OCI-LY7 (cell line): ENCODE results near the gene INSYN2B. TPM values are rescaled to one million over a fixed set of nuclear protein-coding genes. Genes with fewer than 3 reads are reported as not detected.

Experiments used
- BruUV-seq: library from RNA; stranded (reverse); fragments of 400-500 nt; replicated peaks from 2 replicates; lab custom pipeline; 2021; lab: Mats Ljungman, UMichigan
- CTCF ChIA-PET: fragments of 300-600 bp; sonication (Branson Sonifier 250); formaldehyde crosslinking; loops from one replicate; lab custom pipeline; 2022; ENCODE audit warnings: antibody characterized with exemption; ENCODE audit not compliant: unreplicated experiment; lab: Charles Lee
- POLR2A ChIA-PET: fragments of 300-600 bp; sonication (Branson Sonifier 250); formaldehyde crosslinking; loops from one replicate; lab custom pipeline; 2022; ENCODE audit warnings: antibody characterized with exemption; lab: Charles Lee
- DNase-seq: peaks from one replicate; pipeline ENCODE4 v3.0.0-alpha.2; 2015; ENCODE audit warnings: low spot score
- H2AFZ ChIP-seq: fragments of 200-600 bp; sonication (generic), shearing (Covaris generic); 2 replicates; pipeline ENCODE4 v1.6.1; 2014; ENCODE audit warnings: mild to moderate bottlenecking, antibody characterized with exemption, low read length, moderate library complexity
- H3K27ac ChIP-seq: fragments of 200-600 bp; sonication (generic); 2 replicates; pipeline ENCODE4 v1.5.1; 2014; ENCODE audit warnings: mixed run types, low read depth, mild to moderate bottlenecking, moderate library complexity, low read length, inconsistent platforms; ENCODE audit not compliant: poor library complexity, severe bottlenecking
- H3K36me3 ChIP-seq: fragments of 200-600 bp; sonication (generic); 2 replicates; pipeline ENCODE4 v1.6.1; 2014; ENCODE audit warnings: mild to moderate bottlenecking, antibody characterized with exemption, low read length, moderate library complexity, mixed read lengths; ENCODE audit not compliant: insufficient read depth
- H3K4me1 ChIP-seq: fragments of 200-600 bp; sonication (generic); 2 replicates; pipeline ENCODE4 v1.5.1; 2014; ENCODE audit warnings: mild to moderate bottlenecking, low read length; ENCODE audit not compliant: insufficient read depth, poor library complexity, severe bottlenecking
- H3K4me2 ChIP-seq: fragments of 200-600 bp; sonication (generic); 2 replicates; pipeline ENCODE4 v1.6.1; 2014; ENCODE audit warnings: mild to moderate bottlenecking, low read length
- H3K4me3 ChIP-seq: fragments of 200-600 bp; sonication (generic); 2 replicates; pipeline ENCODE4 v1.5.1; 2014; ENCODE audit warnings: mild to moderate bottlenecking, low read depth, low read length; ENCODE audit not compliant: poor library complexity, severe bottlenecking
- H3K79me2 ChIP-seq: fragments of 200-600 bp; sonication (generic); 2 replicates; pipeline ENCODE4 v1.6.1; 2016; ENCODE audit warnings: low read depth, mild to moderate bottlenecking, low read length, moderate library complexity, mixed read lengths; ENCODE audit not compliant: insufficient read depth
- H3K9me2 ChIP-seq: fragments of 200-600 bp; sonication (generic); 2 replicates; pipeline ENCODE4 v1.6.1; 2016; ENCODE audit warnings: mild to moderate bottlenecking, low read length, mixed read lengths; ENCODE audit not compliant: insufficient read depth
- H3K9me3 ChIP-seq: fragments of 200-600 bp; sonication (generic); 2 replicates; pipeline ENCODE4 v1.6.1; 2014; ENCODE audit warnings: mild to moderate bottlenecking, mixed run types, low read length, mixed read lengths
- H4K20me1 ChIP-seq: fragments of 200-600 bp; sonication (generic); 2 replicates; pipeline ENCODE4 v1.6.1; 2014; ENCODE audit warnings: mild to moderate bottlenecking, antibody characterized with exemption, low read length, moderate library complexity, mixed read lengths; ENCODE audit not compliant: insufficient read depth
- EZH2phosphoT487 ChIP-seq: fragments of 200-600 bp; sonication (generic); IDR thresholded peaks from 2 replicates; pipeline ENCODE4 v1.6.1; 2018; ENCODE audit warnings: low read depth, borderline replicate concordance, mild to moderate bottlenecking, mixed run types, antibody characterized with exemption, low read length, moderate library complexity, mixed read lengths
- intact Hi-C: fragments of 100-400 bp; cut with micrococcal nuclease; formaldehyde crosslinking; loops from one replicate; pipeline ENCODE4 v1.10.0; 2022; ENCODE audit not compliant: unreplicated experiment
- total RNA-seq, 2 experiments: library from RNA; depleted of rRNA in 1 of 2; stranded (reverse); fragments of >200 nt in 1 of 2; shearing (Covaris generic) in 1 of 2; gene quantifications; 2 replicates each; pipeline ENCODE4 v1.2.3, GENCODE V29; 2014 to 2022
- TF ChIP-seq, protein P1 (sequence below): fragments of 200-600 bp; sonication (generic); conservative IDR thresholded peaks from 2 replicates; pipeline ENCODE4 v1.5.1; 2014; ENCODE audit warnings: mild to moderate bottlenecking, antibody characterized with exemption, low read length, moderate library complexity, mixed read lengths

INSYN2B gene
- total RNA-seq, 2 experiments from 2014 or later: not detected

DNA sequence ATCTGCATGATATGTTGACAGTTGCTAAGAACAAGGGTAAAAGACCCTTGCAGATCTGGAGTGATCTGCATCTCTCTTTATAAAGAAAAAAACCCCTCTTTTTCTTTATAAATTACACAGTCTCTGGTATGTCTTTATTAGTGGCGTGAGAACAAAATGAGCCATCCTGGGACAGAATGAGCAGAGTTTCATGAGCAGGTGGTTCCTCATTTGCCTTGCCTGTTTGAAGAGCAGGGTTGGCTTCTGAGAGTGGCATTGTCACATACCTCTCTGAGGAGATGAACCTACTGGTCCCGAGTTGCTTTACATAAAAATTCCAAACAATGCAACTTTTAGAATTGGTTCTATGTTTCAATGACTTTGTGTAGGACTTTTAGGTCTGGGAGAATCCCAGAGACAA, 94.3 kb downstream of the INSYN2B start:
- H2AFZ ChIP-seq: no peak overlapping the region
- H4K20me1 ChIP-seq: no peaks in the 10 kb centered on the region
- no peaks in the 10 kb centered on the region for H3K36me3 ChIP-seq
- H3K9me3 ChIP-seq: no peaks in the 10 kb centered on the region
- no peak for DNase-seq
- ChIA-PET POLR2A (no interaction called here), CTCF (no interaction called here)
- no peak overlapping the region for H3K4me2 ChIP-seq
- TF ChIP-seq, protein P1, sequence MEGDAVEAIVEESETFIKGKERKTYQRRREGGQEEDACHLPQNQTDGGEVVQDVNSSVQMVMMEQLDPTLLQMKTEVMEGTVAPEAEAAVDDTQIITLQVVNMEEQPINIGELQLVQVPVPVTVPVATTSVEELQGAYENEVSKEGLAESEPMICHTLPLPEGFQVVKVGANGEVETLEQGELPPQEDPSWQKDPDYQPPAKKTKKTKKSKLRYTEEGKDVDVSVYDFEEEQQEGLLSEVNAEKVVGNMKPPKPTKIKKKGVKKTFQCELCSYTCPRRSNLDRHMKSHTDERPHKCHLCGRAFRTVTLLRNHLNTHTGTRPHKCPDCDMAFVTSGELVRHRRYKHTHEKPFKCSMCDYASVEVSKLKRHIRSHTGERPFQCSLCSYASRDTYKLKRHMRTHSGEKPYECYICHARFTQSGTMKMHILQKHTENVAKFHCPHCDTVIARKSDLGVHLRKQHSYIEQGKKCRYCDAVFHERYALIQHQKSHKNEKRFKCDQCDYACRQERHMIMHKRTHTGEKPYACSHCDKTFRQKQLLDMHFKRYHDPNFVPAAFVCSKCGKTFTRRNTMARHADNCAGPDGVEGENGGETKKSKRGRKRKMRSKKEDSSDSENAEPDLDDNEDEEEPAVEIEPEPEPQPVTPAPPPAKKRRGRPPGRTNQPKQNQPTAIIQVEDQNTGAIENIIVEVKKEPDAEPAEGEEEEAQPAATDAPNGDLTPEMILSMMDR: no peak
- intact Hi-C loops: no loop called here
- no peaks in the 10 kb centered on the region for H3K79me2 ChIP-seq
- H3K4me3 ChIP-seq: no peak overlapping the region
- no peaks in the 10 kb centered on the region for H3K9me2 ChIP-seq
- BruUV-seq: no TSS peak
- H3K27ac ChIP-seq: no peak overlapping the region
- no peaks in the 10 kb centered on the region for H3K4me1 ChIP-seq

DNA sequence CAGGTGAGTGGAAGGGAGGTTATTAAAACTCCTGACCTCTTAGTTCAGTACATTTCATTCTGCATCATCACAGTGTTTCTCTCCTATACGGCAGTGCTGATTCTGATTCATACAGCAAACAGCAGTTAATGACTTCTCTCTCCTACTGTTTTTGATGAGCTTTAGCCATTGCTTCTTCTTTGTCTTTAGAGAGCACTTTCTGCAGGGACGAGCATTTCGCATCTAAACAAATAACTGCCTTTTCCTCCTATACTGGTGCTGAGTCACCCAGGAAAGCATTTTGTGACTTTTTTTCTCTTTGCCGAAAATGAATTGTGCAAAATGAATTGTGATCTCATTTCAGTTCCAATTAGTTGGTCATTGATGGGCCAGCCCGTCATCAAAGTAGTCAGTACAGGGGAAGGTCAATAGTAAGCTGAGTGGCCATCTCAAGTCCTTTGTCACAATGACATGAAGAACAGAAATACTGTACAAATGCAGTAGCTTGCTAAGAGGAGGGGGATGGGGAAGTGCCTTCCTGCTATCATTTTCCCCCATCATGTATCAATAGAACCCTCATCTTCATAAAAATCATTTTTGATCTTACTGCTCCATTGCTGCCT, 98.5 kb downstream of the INSYN2B start:
- H3K9me3 ChIP-seq: no peaks in the 10 kb centered on the region
- TF ChIP-seq, protein P1: no peak
- no peaks in the 10 kb centered on the region for H3K9me2 ChIP-seq
- DNase-seq: no peak
- no peak overlapping the region for H3K4me3 ChIP-seq
- no peak overlapping the region for H2AFZ ChIP-seq
- no peak overlapping the region for H3K27ac ChIP-seq
- no TSS peak for BruUV-seq
- H4K20me1 ChIP-seq: no peaks in the 10 kb centered on the region
- H3K4me1 ChIP-seq: no peaks in the 10 kb centered on the region
- ChIA-PET CTCF (no interaction called here), POLR2A (interaction anchor here (0.6 to 1.5 kb wide), 3 partner anchors 15 to 245 kb away, joined by 3 to 5 read pairs (median 3); no protein-coding TSS in a partner anchor)
- intact Hi-C loops: no loop called here
- no peaks in the 10 kb centered on the region; the same call in 1 of the 2 replicates for H3K36me3 ChIP-seq
- H3K4me2 ChIP-seq: no peak overlapping the region
- H3K79me2 ChIP-seq: no peaks in the 10 kb centered on the region

GRCh38 chr5:169880785-169881184, 99.5 kb downstream of the INSYN2B start:
- no peaks in the 10 kb centered on the region for H3K9me3 ChIP-seq
- no peaks in the 10 kb centered on the region; the same call in 1 of the 2 replicates for H3K36me3 ChIP-seq
- TF ChIP-seq, protein P1: no peak
- TF ChIP-seq EZH2phosphoT487: no peak
- ChIA-PET CTCF (no interaction called here), POLR2A (interaction anchor here (1.2 to 1.5 kb wide), 2 partner anchors 16 to 18 kb away, joined by 3 to 5 read pairs; no protein-coding TSS in a partner anchor)
- no peak for DNase-seq
- H3K9me2 ChIP-seq: no peaks in the 10 kb centered on the region
- no peaks in the 10 kb centered on the region for H4K20me1 ChIP-seq
- intact Hi-C loops: no loop called here
- H3K4me3 ChIP-seq: no peak overlapping the region
- no peak overlapping the region for H3K4me2 ChIP-seq
- no peak overlapping the region for H2AFZ ChIP-seq
- no peak overlapping the region for H3K27ac ChIP-seq
- no peaks in the 10 kb centered on the region for H3K4me1 ChIP-seq
- BruUV-seq: no TSS peak
- H3K79me2 ChIP-seq: no peaks in the 10 kb centered on the region
